Osteocyte (in vitro differentiated cells): ENCODE measurements around the gene GBGT1. TPM values are rescaled to one million over a fixed set of nuclear protein-coding genes. Genes with fewer than 3 reads are reported as not detected.

Source experiments
- DNase-seq: peaks from one replicate; pipeline ENCODE4 v3.0.0; 2021; ENCODE audit warnings: mixed read lengths; ENCODE audit not compliant: unreplicated experiment; ENCODE audit errors: extremely low spot score
- H3K27ac Mint-ChIP-seq: one replicate; pipeline ENCODE4 v1.8.0; 2021; ENCODE audit warnings: mild to moderate bottlenecking, mixed read lengths; ENCODE audit not compliant: unreplicated experiment
- H3K27me3 Mint-ChIP-seq: one replicate; pipeline ENCODE4 v1.8.0; 2021; ENCODE audit warnings: mixed read lengths; ENCODE audit not compliant: unreplicated experiment
- H3K36me3 Mint-ChIP-seq: one replicate; pipeline ENCODE4 v1.8.0; 2021; ENCODE audit warnings: mixed read lengths; ENCODE audit not compliant: unreplicated experiment
- H3K4me1 Mint-ChIP-seq: one replicate; pipeline ENCODE4 v1.8.0; 2021; ENCODE audit warnings: mixed read lengths; ENCODE audit not compliant: unreplicated experiment
- H3K4me3 Mint-ChIP-seq: one replicate; pipeline ENCODE4 v1.8.0; 2021; ENCODE audit warnings: mild to moderate bottlenecking, moderate library complexity, mixed read lengths; ENCODE audit not compliant: unreplicated experiment
- H3K9me3 Mint-ChIP-seq: one replicate; pipeline ENCODE4 v1.8.0; 2021; ENCODE audit warnings: mixed read lengths; ENCODE audit not compliant: unreplicated experiment
- total RNA-seq: library from RNA; stranded (reverse); gene quantifications from 2 replicates; pipeline ENCODE4 v1.2.1, GENCODE V29; 2021
- TF ChIP-seq, protein P1 (sequence below): fragments of 200-600 bp; sonication (generic); IDR thresholded peaks from 2 replicates; pipeline ENCODE4 v1.5.0; 2021; ENCODE audit warnings: antibody characterized with exemption, mild to moderate bottlenecking, moderate library complexity

Gene GBGT1
- total RNA-seq, 1 donor from 2014 or later = 4.1 TPM

DNA sequence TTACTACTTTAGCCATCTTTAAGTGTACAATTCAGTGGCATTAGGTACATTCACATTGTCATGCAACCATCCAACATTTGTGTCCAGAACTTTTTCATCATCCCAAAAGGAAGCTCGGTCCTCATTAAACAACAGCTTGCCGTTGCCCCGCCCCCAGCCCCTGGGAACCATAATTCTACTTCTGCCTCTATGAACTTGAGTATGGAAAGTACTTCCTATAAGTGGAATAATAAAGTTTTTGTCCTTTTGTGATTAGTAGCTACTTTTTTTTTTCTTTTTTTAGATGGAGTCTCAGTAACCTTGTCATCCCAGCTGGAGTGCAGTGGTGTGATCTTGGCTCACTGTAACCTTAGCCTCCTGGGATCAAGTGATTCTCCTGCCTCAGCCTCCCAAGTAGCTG lies 5.0 kb downstream of the GBGT1 start:
- TF ChIP-seq, protein P1, sequence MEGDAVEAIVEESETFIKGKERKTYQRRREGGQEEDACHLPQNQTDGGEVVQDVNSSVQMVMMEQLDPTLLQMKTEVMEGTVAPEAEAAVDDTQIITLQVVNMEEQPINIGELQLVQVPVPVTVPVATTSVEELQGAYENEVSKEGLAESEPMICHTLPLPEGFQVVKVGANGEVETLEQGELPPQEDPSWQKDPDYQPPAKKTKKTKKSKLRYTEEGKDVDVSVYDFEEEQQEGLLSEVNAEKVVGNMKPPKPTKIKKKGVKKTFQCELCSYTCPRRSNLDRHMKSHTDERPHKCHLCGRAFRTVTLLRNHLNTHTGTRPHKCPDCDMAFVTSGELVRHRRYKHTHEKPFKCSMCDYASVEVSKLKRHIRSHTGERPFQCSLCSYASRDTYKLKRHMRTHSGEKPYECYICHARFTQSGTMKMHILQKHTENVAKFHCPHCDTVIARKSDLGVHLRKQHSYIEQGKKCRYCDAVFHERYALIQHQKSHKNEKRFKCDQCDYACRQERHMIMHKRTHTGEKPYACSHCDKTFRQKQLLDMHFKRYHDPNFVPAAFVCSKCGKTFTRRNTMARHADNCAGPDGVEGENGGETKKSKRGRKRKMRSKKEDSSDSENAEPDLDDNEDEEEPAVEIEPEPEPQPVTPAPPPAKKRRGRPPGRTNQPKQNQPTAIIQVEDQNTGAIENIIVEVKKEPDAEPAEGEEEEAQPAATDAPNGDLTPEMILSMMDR = no peak
- Mint-ChIP-seq H3K9me3 (no peaks in the 10 kb centered on the region), H3K27me3 (no peaks in the 10 kb centered on the region), H3K36me3 (no peaks in the 10 kb centered on the region), H3K4me1 (peaks cover under 1% of the 10 kb centered on the region), H3K27ac (no peak overlapping the region), H3K4me3 (no peak overlapping the region)
- no peak for DNase-seq

DNA sequence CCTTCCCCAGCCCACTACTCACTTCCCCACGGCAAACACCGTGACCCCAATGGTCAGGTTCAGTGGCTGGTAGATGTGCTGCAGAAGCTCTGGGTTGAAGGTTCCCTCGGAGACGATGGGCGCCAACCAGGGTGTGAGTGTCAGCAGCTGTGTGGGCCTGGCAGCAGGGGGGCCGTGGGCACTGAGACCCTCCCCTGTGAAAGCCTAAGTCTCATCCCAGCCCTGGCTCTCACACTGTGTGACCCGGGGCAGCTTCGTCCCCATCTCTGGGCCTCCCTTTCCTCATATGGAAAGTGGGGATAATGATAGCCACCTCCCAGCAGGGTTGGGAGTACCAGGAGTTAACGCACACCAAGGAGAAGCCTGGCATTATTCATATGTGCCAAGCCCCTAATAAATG lies 8.6 kb downstream of the GBGT1 start:
- Mint-ChIP-seq H3K27ac (no peak overlapping the region), H3K4me3 (no peak overlapping the region), H3K36me3 (no peaks in the 10 kb centered on the region), H3K4me1 (no peaks in the 10 kb centered on the region), H3K9me3 (no peaks in the 10 kb centered on the region), H3K27me3 (no peaks in the 10 kb centered on the region)
- TF ChIP-seq, protein P1 = no peak
- peak; percentile 79 for DNase-seq

DNA sequence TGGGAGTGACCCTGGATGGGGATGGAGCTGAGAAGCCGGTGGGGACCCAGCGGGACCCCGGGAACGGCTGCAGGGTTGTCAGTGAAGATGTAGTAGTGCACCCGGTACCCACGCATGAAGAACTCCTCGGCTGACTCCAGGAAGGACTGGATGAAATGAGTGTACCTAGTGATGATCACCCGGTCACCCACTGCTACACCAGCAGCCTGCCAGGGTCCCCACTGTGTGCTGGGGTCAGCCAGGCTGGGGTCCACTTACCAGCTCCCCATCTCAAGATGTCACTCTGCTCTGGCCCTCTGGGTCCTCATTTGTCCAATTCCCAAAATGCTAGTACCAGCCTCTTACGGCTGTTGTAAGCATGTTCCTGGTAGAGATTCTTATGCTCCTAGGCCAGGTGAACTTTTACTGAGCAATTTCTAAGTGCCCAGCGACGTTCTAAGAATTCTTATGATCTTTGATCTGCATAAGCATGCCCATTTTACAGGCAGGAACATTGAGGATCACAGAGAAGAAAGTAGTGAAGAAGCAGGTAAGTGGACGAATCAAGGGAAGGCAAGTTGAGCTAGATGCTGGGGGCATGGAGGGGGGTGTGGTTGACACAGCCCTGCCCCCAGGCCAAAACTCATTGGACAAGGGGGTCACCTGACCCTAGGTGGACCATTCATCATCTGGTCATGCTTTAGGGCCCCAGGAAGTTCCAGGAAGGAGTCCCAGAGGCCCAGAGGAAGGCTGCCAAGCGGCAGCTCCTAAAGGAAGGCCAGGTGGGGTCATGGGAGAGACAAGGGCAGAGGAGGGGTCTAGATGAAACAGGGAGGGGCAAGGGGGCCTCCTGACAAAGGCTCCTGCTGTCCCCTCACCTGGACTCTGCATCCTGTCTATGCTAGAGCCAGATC lies 9.4 kb downstream of the GBGT1 start:
- Mint-ChIP-seq H3K4me3 (no peak overlapping the region), H3K4me1 (no peaks in the 10 kb centered on the region), H3K36me3 (no peaks in the 10 kb centered on the region), H3K27me3 (no peaks in the 10 kb centered on the region), H3K9me3 (no peaks in the 10 kb centered on the region), H3K27ac (no peak overlapping the region)
- DNase-seq = no peak
- TF ChIP-seq, protein P1 = no peak

DNA sequence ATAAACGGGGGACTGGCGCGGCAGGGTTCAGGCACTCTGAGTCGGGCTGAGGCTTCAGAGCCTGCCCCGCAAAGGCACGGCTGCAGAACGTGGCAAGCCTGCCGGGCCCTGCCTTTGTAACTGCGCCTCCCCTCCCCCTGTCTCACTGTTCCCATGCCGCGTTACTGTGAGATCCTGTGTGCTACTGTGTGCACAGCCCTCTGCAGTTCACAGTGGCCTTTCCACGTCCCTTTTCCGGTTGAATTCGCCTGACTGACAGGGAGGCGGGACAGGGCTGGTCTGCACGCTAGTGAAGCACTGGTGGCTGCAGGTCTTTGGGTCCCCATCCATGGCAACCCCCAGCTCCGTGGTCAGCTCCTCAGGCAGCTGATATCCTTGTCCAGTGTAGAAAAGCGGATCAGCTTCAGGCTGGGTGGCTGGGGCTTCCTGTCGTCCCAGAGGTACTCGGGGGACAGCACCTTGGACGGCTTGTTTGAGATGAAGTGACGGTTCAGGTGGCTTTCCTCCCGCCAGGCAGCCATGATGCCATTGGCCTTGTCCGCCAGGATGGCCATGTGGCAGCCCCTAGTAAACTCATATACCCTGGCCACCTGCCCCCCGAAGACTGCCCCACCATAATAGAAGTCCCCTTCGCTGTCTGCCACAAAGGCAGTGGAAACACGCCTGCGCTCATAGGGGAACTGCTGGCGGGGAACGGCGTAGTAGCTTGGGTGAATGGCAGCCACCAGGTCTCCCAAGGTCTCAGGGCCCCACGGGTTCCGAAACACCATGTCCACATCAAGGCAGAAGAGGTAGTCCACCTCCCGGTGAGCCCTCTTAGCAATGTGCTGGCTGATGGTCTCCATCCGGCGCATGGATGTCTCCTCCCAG lies 10.3 kb downstream of the GBGT1 start:
- peak; percentile 80 for DNase-seq
- no peaks in the 10 kb centered on the region for H3K36me3 Mint-ChIP-seq
- TF ChIP-seq, protein P1 = no peak
- H3K9me3 Mint-ChIP-seq = no peaks in the 10 kb centered on the region
- no peaks in the 10 kb centered on the region for H3K27me3 Mint-ChIP-seq
- no peaks in the 10 kb centered on the region for H3K4me1 Mint-ChIP-seq
- H3K27ac Mint-ChIP-seq = no peak overlapping the region
- no peak overlapping the region for H3K4me3 Mint-ChIP-seq
